GM23338 (cell line): ENCODE data around the gene COL9A3. TPM values are rescaled to one million over a fixed set of nuclear protein-coding genes. Genes with fewer than 3 reads are reported as not detected.

Experiments used
- ATAC-seq: fragments of 200-7000 bp; cut with Tn5 transposase; 3 replicates; pipeline ENCODE4 v1.9.1; 2020
- DNase-seq: peaks from one replicate; pipeline ENCODE4 v3.0.0-alpha.2; 2015; ENCODE audit warnings: low spot score
- H2AFZ ChIP-seq: fragments of 200-600 bp; sonication (generic); 2 replicates; pipeline ENCODE4 v1.8.0; 2016; ENCODE audit warnings: antibody characterized with exemption, mild to moderate bottlenecking, moderate library complexity
- H3F3A ChIP-seq: fragments of 200-600 bp; sonication (generic); replicated peaks from 2 replicates; pipeline ENCODE4 v1.8.0; 2017; ENCODE audit warnings: antibody characterized with exemption, mixed run types, low read depth
- H3K27ac ChIP-seq: fragments of 200-600 bp; sonication (generic); 2 replicates; pipeline ENCODE4 v1.6.1; 2016; ENCODE audit warnings: low read depth
- H3K27me3 ChIP-seq: fragments of 200-600 bp; sonication (generic); 2 replicates; pipeline ENCODE4 v1.8.0; 2016; ENCODE audit warnings: mild to moderate bottlenecking, mixed run types, moderate library complexity; ENCODE audit not compliant: insufficient read depth
- H3K36me3 ChIP-seq: fragments of 200-600 bp; sonication (generic); 2 replicates; pipeline ENCODE4 v1.8.0; 2016; ENCODE audit warnings: mild to moderate bottlenecking; ENCODE audit not compliant: insufficient read depth
- H3K4me1 ChIP-seq: fragments of 200-600 bp; sonication (generic); 2 replicates; pipeline ENCODE4 v1.8.0; 2016; ENCODE audit warnings: mild to moderate bottlenecking, moderate library complexity; ENCODE audit not compliant: insufficient read depth
- H3K4me2 ChIP-seq: fragments of 200-600 bp; sonication (generic); 2 replicates; pipeline ENCODE4 v1.7.1; 2017; ENCODE audit warnings: mixed run types
- H3K4me3 ChIP-seq: fragments of 200-600 bp; sonication (generic); 2 replicates; pipeline ENCODE4 v1.6.1; 2016; ENCODE audit warnings: mixed run types
- H3K79me2 ChIP-seq: fragments of 200-600 bp; sonication (generic); replicated peaks from 2 replicates; pipeline ENCODE4 v1.8.0; 2017; ENCODE audit warnings: mild to moderate bottlenecking; ENCODE audit not compliant: insufficient read depth
- H3K9me2 ChIP-seq: fragments of 200-600 bp; sonication (generic); 2 replicates; pipeline ENCODE4 v1.8.0; 2017; ENCODE audit not compliant: insufficient read depth
- H4K20me1 ChIP-seq: fragments of 200-600 bp; sonication (generic); replicated peaks from 2 replicates; pipeline ENCODE4 v1.8.0; 2017; ENCODE audit warnings: mild to moderate bottlenecking; ENCODE audit not compliant: insufficient read depth
- H3K27ac Mint-ChIP-seq: 2 replicates; pipeline ENCODE4 v1.8.0; 2020; ENCODE audit warnings: inconsistent platforms, mild to moderate bottlenecking, moderate library complexity, mixed read lengths
- H3K27me3 Mint-ChIP-seq: 3 replicates; pipeline ENCODE4 v1.8.0; 2022; ENCODE audit warnings: low read depth, mild to moderate bottlenecking, moderate library complexity, mixed read lengths, inconsistent platforms; ENCODE audit not compliant: insufficient read depth, poor library complexity
- H3K36me3 Mint-ChIP-seq: 3 replicates; pipeline ENCODE4 v1.8.0; 2021; ENCODE audit warnings: low read depth, mild to moderate bottlenecking, inconsistent platforms, moderate library complexity, mixed read lengths
- H3K4me1 Mint-ChIP-seq: 3 replicates; pipeline ENCODE4 v1.8.0; 2020; ENCODE audit warnings: mild to moderate bottlenecking, inconsistent platforms, mixed read lengths
- H3K4me3 Mint-ChIP-seq: 3 replicates; pipeline ENCODE4 v1.8.0; 2021; ENCODE audit warnings: moderate library complexity, mild to moderate bottlenecking, inconsistent platforms, mixed read lengths
- H3K9me3 Mint-ChIP-seq: 3 replicates; pipeline ENCODE4 v1.8.0; 2020; ENCODE audit warnings: moderate library complexity, mild to moderate bottlenecking, inconsistent platforms, mixed read lengths
- CTCF ChIP-seq, 2 experiments: fragments of 200-600 bp in 1 of 2; sonication (generic) in 1 of 2; conservative IDR thresholded peaks; 2 replicates each; pipeline versions ENCODE4 v1.5.1 to v1.6.1; 2016 to 2017; ENCODE audit warnings: antibody characterized with exemption in 2 of 2, low read depth in 2 of 2, mild to moderate bottlenecking in 2 of 2, moderate library complexity in 1 of 2
- EZH2 ChIP-seq: fragments of 200-600 bp; sonication (generic); IDR thresholded peaks from one replicate; pipeline ENCODE4 v1.8.0; 2017; ENCODE audit warnings: antibody characterized with exemption, mild to moderate bottlenecking, low read depth; ENCODE audit not compliant: unreplicated experiment
- JUNB ChIP-seq: IDR thresholded peaks from one replicate; pipeline ENCODE4 v1.6.1; 2016; ENCODE audit warnings: antibody characterized with exemption; ENCODE audit not compliant: unreplicated experiment
- NANOG ChIP-seq: IDR thresholded peaks from 2 replicates; pipeline ENCODE4 v1.6.1; 2016; ENCODE audit warnings: antibody characterized with exemption, borderline replicate concordance
- REST ChIP-seq: IDR thresholded peaks from one replicate; pipeline ENCODE4 v1.6.1; 2018; ENCODE audit warnings: antibody characterized with exemption; ENCODE audit not compliant: unreplicated experiment
- STAT1 ChIP-seq: IDR thresholded peaks from one replicate; pipeline ENCODE4 v1.6.1; 2016; ENCODE audit warnings: antibody characterized with exemption; ENCODE audit not compliant: unreplicated experiment
- ZNF114 ChIP-seq: fragments of 250-450 bp; sonication (Bioruptor Pico); IDR thresholded peaks from 2 replicates; pipeline ENCODE4 v1.5.0; 2020; ENCODE audit warnings: mild to moderate bottlenecking, moderate library complexity
- ZNF462 ChIP-seq: fragments of 250-450 bp; sonication (Bioruptor Pico); IDR thresholded peaks from 2 replicates; pipeline ENCODE4 v1.5.0; 2020; ENCODE audit warnings: mild to moderate bottlenecking, moderate library complexity
- polyA plus RNA-seq: library from polyadenylated mRNA; unstranded; fragments of >200 nt; fragmentation: Nextera tagmentation; extraction: Ambion mirVana; gene quantifications from 2 replicates; pipeline ENCODE4 v1.2.1, GENCODE V29; 2016
- total RNA-seq: library from RNA; depleted of rRNA; stranded (reverse); fragments of >200 nt; shearing (Covaris generic); gene quantifications from 2 replicates; pipeline ENCODE4 v1.2.3, GENCODE V29; 2014

Gene COL9A3
- total and polyA plus RNA-seq, 2 experiments from 2014 or later = 74.9 to 113 TPM

GRCh38 chr20:62827311-62828038 is 10.6 kb downstream of the COL9A3 start (continued):
- TF ChIP-seq ZNF462 (CRISPR knock-in tag) (no peak), JUNB (no peak), REST (no peak)

- Mint-ChIP-seq H3K9me3 (no peaks in the 10 kb centered on the region), H3K27ac (no peak overlapping the region), H3K4me3 (no peak overlapping the region), H3K4me1 (peaks cover 16% of the 10 kb centered on the region), H3K36me3 (peaks cover 4% of the 10 kb centered on the region; the same call in 2 of the 3 replicates), H3K27me3 (peaks cover 8% of the 10 kb centered on the region)
- Histone ChIP-seq H3K4me1 (peaks cover 2% of the 10 kb centered on the region; the same call in 1 of the 2 replicates), H3F3A (peaks cover 2% of the 10 kb centered on the region; the same call in 1 of the 2 replicates), H3K9me2 (no peaks in the 10 kb centered on the region), H2AFZ (no peak overlapping the region), H3K4me3 (no peak overlapping the region), H4K20me1 (0 out of 2 replicates have a peak, but pooled peaks cover 2% of the 10 kb centered on the region), H3K36me3 (no peaks in the 10 kb centered on the region), H3K27me3 (no peaks in the 10 kb centered on the region), H3K4me2 (no peak overlapping the region), H3K27ac (no peak overlapping the region), H3K79me2 (no peaks in the 10 kb centered on the region)
- no peak for DNase-seq
- no peak for ATAC-seq
- no peak for TF ChIP-seq CTCF (conservative IDR thresholded peaks at IDR 0.05; ENCODE audit: low read depth in 2 of 2)
- TF ChIP-seq ZNF114 (CRISPR knock-in tag) = no peak
- no peak for TF ChIP-seq STAT1
- no peak for TF ChIP-seq REST
- TF ChIP-seq NANOG = no peak
- no peak for TF ChIP-seq EZH2
Observed at GRCh38 chr20:62828051-62828450, 11.2 kb downstream of the COL9A3 start.
